Suprapubic skin (tissue), 3 donors: ENCODE measurements around the gene CD244.

ENCODE experiments used
- EP300 ChIP-seq: sonication (generic); formaldehyde crosslinking; IDR thresholded peaks from one replicate; pipeline ENCODE4 v1.6.1; 2017; ENCODE audit warnings: antibody characterized with exemption
- POLR2A ChIP-seq, 2 donors: fragments of 450-650 bp; IDR thresholded peaks; one replicate each; pipeline ENCODE4 v1.6.1; 2017; ENCODE audit warnings: antibody characterized with exemption in 2 of 2, mild to moderate bottlenecking in 2 of 2, moderate library complexity in 2 of 2
- TF ChIP-seq, protein P1 (sequence below), 2 donors: fragments of 200-600 bp in 1 of 2; fragments of 450-650 bp in 1 of 2; sonication (generic) in 1 of 2; IDR thresholded peaks; one replicate each; pipeline ENCODE4 v1.5.1; 2016 to 2019; ENCODE audit warnings: antibody characterized with exemption in 2 of 2, mild to moderate bottlenecking in 1 of 2, moderate library complexity in 1 of 2

DNA sequence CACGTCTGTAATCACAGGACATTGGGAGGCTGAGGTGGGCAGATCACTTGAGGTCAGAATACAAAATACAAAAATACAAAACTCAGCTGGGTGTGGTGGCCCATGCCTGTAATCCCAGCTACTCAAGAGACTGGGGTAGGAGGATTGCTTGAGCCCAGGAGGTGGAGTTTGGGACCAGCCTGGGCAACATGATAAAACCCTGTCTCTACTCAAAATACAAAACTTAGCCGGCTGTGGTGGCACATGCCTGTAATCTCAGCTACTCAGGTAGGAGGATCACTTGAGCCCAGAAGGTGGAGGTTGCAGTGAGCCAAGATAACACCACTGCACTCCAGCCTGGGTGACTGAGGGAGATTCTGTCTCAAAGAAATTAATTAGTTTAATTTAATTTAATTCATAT is 28.8 kb upstream of the CD244 start:
- TF ChIP-seq, protein P1, sequence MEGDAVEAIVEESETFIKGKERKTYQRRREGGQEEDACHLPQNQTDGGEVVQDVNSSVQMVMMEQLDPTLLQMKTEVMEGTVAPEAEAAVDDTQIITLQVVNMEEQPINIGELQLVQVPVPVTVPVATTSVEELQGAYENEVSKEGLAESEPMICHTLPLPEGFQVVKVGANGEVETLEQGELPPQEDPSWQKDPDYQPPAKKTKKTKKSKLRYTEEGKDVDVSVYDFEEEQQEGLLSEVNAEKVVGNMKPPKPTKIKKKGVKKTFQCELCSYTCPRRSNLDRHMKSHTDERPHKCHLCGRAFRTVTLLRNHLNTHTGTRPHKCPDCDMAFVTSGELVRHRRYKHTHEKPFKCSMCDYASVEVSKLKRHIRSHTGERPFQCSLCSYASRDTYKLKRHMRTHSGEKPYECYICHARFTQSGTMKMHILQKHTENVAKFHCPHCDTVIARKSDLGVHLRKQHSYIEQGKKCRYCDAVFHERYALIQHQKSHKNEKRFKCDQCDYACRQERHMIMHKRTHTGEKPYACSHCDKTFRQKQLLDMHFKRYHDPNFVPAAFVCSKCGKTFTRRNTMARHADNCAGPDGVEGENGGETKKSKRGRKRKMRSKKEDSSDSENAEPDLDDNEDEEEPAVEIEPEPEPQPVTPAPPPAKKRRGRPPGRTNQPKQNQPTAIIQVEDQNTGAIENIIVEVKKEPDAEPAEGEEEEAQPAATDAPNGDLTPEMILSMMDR (IDR thresholded peaks at IDR 0.05) = no peak
- TF ChIP-seq POLR2A (IDR thresholded peaks at IDR 0.05) (no peak), EP300 (no peak)
